Left ventricle myocardium inferior (tissue), 1 donor: ENCODE data around the gene FEZ2. TPM values are rescaled to one million over a fixed set of nuclear protein-coding genes. Genes with fewer than 3 reads are reported as not detected.

ENCODE experiments used
- DNase-seq: peaks from one replicate; pipeline ENCODE4 v3.0.0-alpha.2; 2020
- H3K27ac ChIP-seq: fragments of 200-600 bp; replicated peaks from 2 replicates; pipeline ENCODE4 v1.8.0; 2021
- H3K27me3 ChIP-seq: fragments of 200-600 bp; 2 replicates; pipeline ENCODE4 v1.8.0; 2021; ENCODE audit warnings: low read depth
- H3K36me3 ChIP-seq: fragments of 200-600 bp; 2 replicates; pipeline ENCODE4 v1.8.0; 2021
- H3K4me1 ChIP-seq: fragments of 200-600 bp; 2 replicates; pipeline ENCODE4 v1.8.0; 2021
- H3K4me3 ChIP-seq: fragments of 200-600 bp; 2 replicates; pipeline ENCODE4 v1.8.0; 2021; ENCODE audit warnings: mild to moderate bottlenecking, moderate library complexity
- H3K9me3 ChIP-seq: fragments of 200-600 bp; replicated peaks from 2 replicates; pipeline ENCODE4 v1.8.0; 2021
- intact Hi-C: fragments of 100-400 bp; cut with micrococcal nuclease; formaldehyde crosslinking; loops from one replicate; pipeline ENCODE4 v1.11.0; 2022
- total RNA-seq: library from RNA; stranded (reverse); fragmentation: NEBNext Ultra II Directional; extraction: Animal tissue kit (Norgen Biotek cat#: 25700); gene quantifications from one replicate; pipeline ENCODE4 v1.2.1, GENCODE V29; 2021
- TF ChIP-seq, protein P1 (sequence below): fragments of 200-600 bp; IDR thresholded peaks from 2 replicates; pipeline ENCODE4 v1.8.0; 2021; ENCODE audit warnings: antibody characterized with exemption, mild to moderate bottlenecking, borderline replicate concordance
- donor health status: DM: no; HTN: yes; CAD: no; lungs with severe emphysema.

FEZ2 gene
- total RNA-seq, 1 donor from 2014 or later = 49.6 TPM

- intact Hi-C loops = no loop called here
- Histone ChIP-seq H3K4me3 (no peak overlapping the region), H3K36me3 (peaks cover 58% of the 10 kb centered on the region), H3K27me3 (no peaks in the 10 kb centered on the region), H3K4me1 (peaks cover 3% of the 10 kb centered on the region), H3K27ac (no peak overlapping the region), H3K9me3 (no peaks in the 10 kb centered on the region)
- DNase-seq = no peak
- TF ChIP-seq, protein P1, sequence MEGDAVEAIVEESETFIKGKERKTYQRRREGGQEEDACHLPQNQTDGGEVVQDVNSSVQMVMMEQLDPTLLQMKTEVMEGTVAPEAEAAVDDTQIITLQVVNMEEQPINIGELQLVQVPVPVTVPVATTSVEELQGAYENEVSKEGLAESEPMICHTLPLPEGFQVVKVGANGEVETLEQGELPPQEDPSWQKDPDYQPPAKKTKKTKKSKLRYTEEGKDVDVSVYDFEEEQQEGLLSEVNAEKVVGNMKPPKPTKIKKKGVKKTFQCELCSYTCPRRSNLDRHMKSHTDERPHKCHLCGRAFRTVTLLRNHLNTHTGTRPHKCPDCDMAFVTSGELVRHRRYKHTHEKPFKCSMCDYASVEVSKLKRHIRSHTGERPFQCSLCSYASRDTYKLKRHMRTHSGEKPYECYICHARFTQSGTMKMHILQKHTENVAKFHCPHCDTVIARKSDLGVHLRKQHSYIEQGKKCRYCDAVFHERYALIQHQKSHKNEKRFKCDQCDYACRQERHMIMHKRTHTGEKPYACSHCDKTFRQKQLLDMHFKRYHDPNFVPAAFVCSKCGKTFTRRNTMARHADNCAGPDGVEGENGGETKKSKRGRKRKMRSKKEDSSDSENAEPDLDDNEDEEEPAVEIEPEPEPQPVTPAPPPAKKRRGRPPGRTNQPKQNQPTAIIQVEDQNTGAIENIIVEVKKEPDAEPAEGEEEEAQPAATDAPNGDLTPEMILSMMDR = no peak
These were observed 74.8 kb downstream of the FEZ2 start for GRCh38 chr2:36523153-36523552.

- Histone ChIP-seq H3K27ac (no peak overlapping the region), H3K4me3 (no peak overlapping the region), H3K36me3 (peaks cover 84% of the 10 kb centered on the region), H3K4me1 (no peaks in the 10 kb centered on the region), H3K9me3 (no peaks in the 10 kb centered on the region), H3K27me3 (no peaks in the 10 kb centered on the region)
- TF ChIP-seq, protein P1 = no peak
- DNase-seq = no peak
- intact Hi-C loops = no loop called here
These were observed 77.5 kb downstream of the FEZ2 start for GRCh38 chr2:36520431-36520830.

DNA sequence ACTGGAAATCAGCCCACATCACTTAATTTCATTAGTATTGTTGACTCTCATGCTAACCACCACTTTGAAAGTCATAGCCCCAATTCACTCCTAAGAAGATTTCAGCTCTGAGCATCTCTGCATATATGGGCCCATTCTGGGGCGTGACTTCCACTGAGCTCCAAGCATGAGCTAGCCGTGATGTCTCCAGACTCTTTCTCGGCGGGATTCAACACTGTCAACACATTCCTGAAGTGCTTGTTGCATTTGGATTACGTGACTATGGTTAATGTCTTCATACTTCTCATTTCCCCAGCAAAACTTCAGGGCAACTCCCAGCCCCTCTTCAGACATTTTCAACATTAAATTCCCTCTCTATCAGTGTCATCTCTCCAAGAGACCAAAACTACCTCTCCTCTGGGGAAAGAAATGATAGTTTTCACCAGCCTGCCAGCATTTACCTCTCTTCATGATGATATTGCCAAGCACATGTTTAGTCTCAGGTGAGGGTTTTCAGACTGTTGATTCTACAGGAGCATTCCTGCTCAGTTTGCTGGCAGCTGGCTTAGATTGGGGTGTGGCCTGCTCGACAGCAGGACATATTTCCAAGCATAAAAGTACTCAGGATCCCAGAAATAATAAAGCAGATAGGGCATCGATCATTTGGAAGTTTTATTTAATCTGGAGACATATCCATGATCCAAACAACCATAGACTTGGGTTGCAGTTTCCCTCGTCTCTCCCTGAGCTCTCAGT lies 81.7 kb downstream of the FEZ2 start:
- Histone ChIP-seq H3K36me3 (peaks cover 97% of the 10 kb centered on the region), H3K4me3 (no peak overlapping the region), H3K9me3 (no peaks in the 10 kb centered on the region), H3K27me3 (no peaks in the 10 kb centered on the region), H3K4me1 (no peaks in the 10 kb centered on the region), H3K27ac (no peak overlapping the region)
- TF ChIP-seq, protein P1 = no peak
- DNase-seq = no peak
- intact Hi-C loops = no loop called here

DNA sequence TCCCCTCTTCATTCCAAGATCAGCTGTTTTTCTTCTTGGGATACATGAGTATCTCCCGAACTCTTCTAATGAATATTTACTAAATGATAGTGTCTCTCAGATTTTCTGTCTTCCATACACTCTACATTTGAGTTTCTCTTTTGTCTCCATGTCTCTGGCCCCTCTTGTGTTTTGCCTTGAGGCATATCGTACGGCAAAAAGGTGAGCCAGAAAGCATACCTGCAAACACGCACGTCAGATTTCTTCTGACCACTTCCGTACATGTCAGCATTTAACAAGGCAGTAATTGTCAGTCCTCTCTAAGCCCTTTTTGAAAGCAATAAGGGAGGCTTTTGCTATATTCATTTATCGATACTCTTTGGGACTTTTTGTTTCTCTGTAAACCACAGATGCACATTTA lies 82.4 kb downstream of the FEZ2 start:
- DNase-seq = no peak
- H3K27me3 ChIP-seq = no peaks in the 10 kb centered on the region
- no peak overlapping the region for H3K27ac ChIP-seq
- TF ChIP-seq, protein P1 = no peak
- no peaks in the 10 kb centered on the region for H3K9me3 ChIP-seq
- H3K36me3 ChIP-seq = peaks cover 95% of the 10 kb centered on the region
- H3K4me3 ChIP-seq = no peak overlapping the region
- H3K4me1 ChIP-seq = no peaks in the 10 kb centered on the region
- intact Hi-C loops = no loop called here

- Histone ChIP-seq H3K9me3 (no peaks in the 10 kb centered on the region), H3K4me3 (no peak overlapping the region), H3K36me3 (peaks cover 85% of the 10 kb centered on the region), H3K27ac (no peak overlapping the region), H3K4me1 (no peaks in the 10 kb centered on the region), H3K27me3 (no peaks in the 10 kb centered on the region)
- intact Hi-C loops = no loop called here
- no peak for DNase-seq
- TF ChIP-seq, protein P1 = no peak
These were observed 84.3 kb downstream of the FEZ2 start for GRCh38 chr2:36513661-36514060.
